A673 (cell line): Measurements from ENCODE around the gene SLC16A3.

Source experiments
- CTCF ChIP-seq: fragments of 300-800, 200-600 bp; sonication (generic); conservative IDR thresholded peaks from 2 replicates; pipeline ENCODE4 v1.5.1; 2017; ENCODE audit warnings: low read depth, mild to moderate bottlenecking, antibody characterized with exemption, low read length, moderate library complexity, mixed read lengths
- EZH2 ChIP-seq: fragments of 200-600 bp; sonication (generic); IDR thresholded peaks from 2 replicates; pipeline ENCODE4 v1.6.1; 2017; ENCODE audit warnings: borderline replicate concordance, low read depth, mild to moderate bottlenecking, mixed read lengths, antibody characterized with exemption, low read length; ENCODE audit not compliant: poor library complexity, severe bottlenecking

GRCh38 chr17:82249896-82250581 lies 21.2 kb downstream of the SLC16A3 start:
- TF ChIP-seq CTCF (no peak), EZH2 (no peak)
